Peyer's patch (tissue), 4 donors: ENCODE measurements around the gene HOXD8. TPM values are rescaled to one million over a fixed set of nuclear protein-coding genes. Genes with fewer than 3 reads are reported as not detected.

Source experiments
- DNase-seq, 3 donors: peaks; one replicate each; pipeline ENCODE4 v3.0.0-alpha.2; 2017 to 2019
- H3K27ac ChIP-seq, 4 donors: fragments of 200-600 bp; sonication (generic); one replicate each; pipeline ENCODE4 v1.5.1; 2016 to 2019
- H3K27me3 ChIP-seq, 2 donors: fragments of 200-600 bp; sonication (generic); one replicate each; pipeline ENCODE4 v1.5.1; 2019
- H3K36me3 ChIP-seq, 3 donors: fragments of 200-600 bp; sonication (generic); one replicate each; pipeline ENCODE4 v1.5.1; 2016 to 2019
- H3K4me1 ChIP-seq, 4 donors: fragments of 200-600 bp; sonication (generic); one replicate each; pipeline ENCODE4 v1.5.1; 2016 to 2019
- H3K4me3 ChIP-seq, 4 donors: fragments of 200-600 bp; sonication (generic); 1 replicate in 3 of 4; 2 replicates in 1 of 4; pipeline ENCODE4 v1.5.1; 2016 to 2019; ENCODE audit warnings: mild to moderate bottlenecking in 1 of 4
- H3K9me3 ChIP-seq, 4 donors: fragments of 200-600 bp; sonication (generic); one replicate each; pipeline ENCODE4 v1.5.1; 2016 to 2019; ENCODE audit warnings: mild to moderate bottlenecking in 1 of 4
- CTCF ChIP-seq, 6 experiments: fragments of 450-650 bp in 4 of 6; fragments of 200-600 bp in 2 of 6; sonication (generic) in 1 of 6; IDR thresholded peaks; one replicate each; pipeline ENCODE4 v1.5.1; 2017 to 2019; ENCODE audit warnings: antibody characterized with exemption in 6 of 6, mild to moderate bottlenecking in 3 of 6, moderate library complexity in 1 of 6
- POLR2A ChIP-seq, 2 donors: fragments of 450-650 bp; IDR thresholded peaks; one replicate each; pipeline ENCODE4 v1.5.1; 2017; ENCODE audit warnings: antibody characterized with exemption in 2 of 2, mild to moderate bottlenecking in 2 of 2, moderate library complexity in 2 of 2
- small RNA-seq, 2 donors: library from RNA; depleted of rRNA; stranded (forward); fragments of <200 nt; gene quantifications; one replicate each; pipeline ENCODE3, GENCODE V24; 2016
- total RNA-seq, 4 donors: library from RNA; depleted of rRNA; stranded (reverse); fragments of >200 nt; gene quantifications; one replicate each; pipeline ENCODE4 v1.1.0, GENCODE V29; 2016

HOXD8 gene
- total RNA-seq, 4 donors from 2014 or later: 3.3 to 9.1 (median 5.0) TPM

DNA sequence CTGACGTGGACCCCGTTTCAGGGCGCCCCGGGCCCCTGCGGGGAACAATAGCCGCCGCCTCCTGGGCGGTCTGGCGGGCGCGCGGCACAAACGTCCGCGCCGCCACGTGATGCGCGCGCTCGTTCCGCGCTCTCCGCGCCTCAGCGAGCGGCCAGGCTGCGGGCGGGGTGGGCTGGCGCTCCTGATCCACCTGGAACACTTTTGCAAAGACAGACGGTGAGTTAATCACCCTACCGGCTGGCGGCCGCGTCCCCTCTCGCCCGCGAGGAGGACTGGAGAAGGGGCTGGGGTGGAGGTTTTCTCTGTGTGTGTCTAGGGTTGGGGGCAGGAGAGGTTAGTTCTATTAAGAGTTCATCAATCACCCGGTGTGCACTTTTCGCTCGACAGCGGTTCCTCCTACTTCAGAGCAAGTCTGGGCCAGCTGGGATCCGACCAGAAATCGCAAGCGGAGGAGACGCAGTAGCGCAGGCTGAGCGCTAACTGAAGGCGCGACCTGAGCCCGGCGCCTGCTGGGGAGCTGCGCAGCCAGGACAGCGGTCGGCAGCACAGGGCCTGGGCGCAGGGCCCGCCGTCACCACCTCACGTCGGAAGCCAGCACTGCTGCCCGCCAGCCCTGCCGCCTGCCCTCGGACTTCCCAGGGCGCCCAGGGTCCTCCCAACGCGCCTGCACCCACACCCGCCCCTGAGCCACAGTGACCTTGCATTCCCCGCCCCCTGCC lies 48.7 kb downstream of the HOXD8 start:
- H3K27me3 ChIP-seq: no peaks in the 10 kb centered on the region
- H3K9me3 ChIP-seq: no peaks in the 10 kb centered on the region
- DNase-seq: no peak
- H3K4me1 ChIP-seq: peaks cover 0 to 18% (median 0%) of the 10 kb centered on the region in 4 donors
- peak overlapping the region in 3 of 4 donors; percentile 5 to 43 (median 37) for H3K4me3 ChIP-seq
- TF ChIP-seq CTCF (IDR thresholded peaks at IDR 0.05) (no peak), POLR2A (IDR thresholded peaks at IDR 0.05) (no peak)
- H3K36me3 ChIP-seq: no peaks in the 10 kb centered on the region
- H3K27ac ChIP-seq: peak overlapping the region in 3 of 4 donors; percentile 1 to 53 (median 28)

DNA sequence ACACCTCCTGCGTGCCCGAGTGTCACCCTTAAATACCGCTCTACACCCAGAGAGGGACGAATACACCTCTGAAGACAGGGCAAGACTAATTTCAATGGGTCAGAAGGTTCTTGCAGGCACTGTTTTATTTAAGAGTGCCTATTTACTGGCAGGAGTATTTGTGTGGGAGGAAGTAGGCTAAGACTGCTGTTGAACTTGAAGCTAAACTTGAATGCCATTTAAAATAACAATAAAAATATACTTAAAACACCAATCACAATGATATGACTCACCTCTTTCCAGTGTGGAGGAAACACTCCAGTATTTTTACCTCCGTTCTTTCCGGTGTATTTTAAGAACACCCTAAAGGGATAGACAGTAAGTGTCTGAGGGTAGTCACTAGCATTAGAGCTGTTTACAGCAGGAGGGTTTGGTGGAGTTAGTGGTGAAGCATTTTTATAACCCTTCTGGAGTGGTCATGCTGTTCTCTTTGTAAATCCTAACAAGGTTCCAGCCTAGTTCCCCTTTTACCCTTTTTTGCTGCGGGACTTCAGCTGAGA lies 49.3 kb downstream of the HOXD8 start:
- Histone ChIP-seq H3K27me3 (no peaks in the 10 kb centered on the region), H3K9me3 (no peaks in the 10 kb centered on the region), H3K27ac (peak overlapping the region in 3 of 4 donors; percentile 1 to 53 (median 28)), H3K4me3 (peak overlapping the region in 2 of 4 donors; percentile 37 to 43), H3K4me1 (peaks cover 0 to 18% (median 0%) of the 10 kb centered on the region in 4 donors), H3K36me3 (no peaks in the 10 kb centered on the region)
- TF ChIP-seq POLR2A (IDR thresholded peaks at IDR 0.05) (no peak), CTCF (IDR thresholded peaks at IDR 0.05) (no peak)
- no peak for DNase-seq

GRCh38 chr2:176181551-176181950 lies 52.0 kb downstream of the HOXD8 start:
- no peak for DNase-seq
- H3K27ac ChIP-seq: no peak overlapping the region
- no peak overlapping the region for H3K4me3 ChIP-seq
- no peaks in the 10 kb centered on the region for H3K36me3 ChIP-seq
- no peaks in the 10 kb centered on the region for H3K27me3 ChIP-seq
- H3K4me1 ChIP-seq: peaks cover 0 to 6% (median 0%) of the 10 kb centered on the region in 4 donors
- no peak for TF ChIP-seq POLR2A (IDR thresholded peaks at IDR 0.05)
- no peak for TF ChIP-seq CTCF (IDR thresholded peaks at IDR 0.05)
- no peaks in the 10 kb centered on the region for H3K9me3 ChIP-seq

Small RNA genes lying within 50 kb of the gene (small RNA-seq; reads per million reads assigned to genes)
- gene MIR10B: 281,295 to 377,218 reads per million in 2 donors

Other genes starting within 250 kb of the HOXD8 start
- 10 to 100 TPM; 14.3 to 23.9 (median 15.6) TPM for gene LNPK, start 127.4 kb upstream of the HOXD8 start, total RNA-seq
- gene EVX2, start 45.7 kb upstream of the HOXD8 start, total RNA-seq: not detected
- gene HOXD13, start 37.0 kb upstream of the HOXD8 start, total RNA-seq: not detected
- gene HOXD12, start 29.9 kb upstream of the HOXD8 start, total RNA-seq: not detected
- not detected for gene HOXD11, start 22.4 kb upstream of the HOXD8 start, total RNA-seq
- not detected for gene HOXD10, start 12.9 kb upstream of the HOXD8 start, total RNA-seq
- gene HOXD9, start 7.0 kb upstream of the HOXD8 start, total RNA-seq: under 1 TPM in 1 of 4 donors, not detected in 3; 0.70 TPM
- gene HOXD4, start 21.8 kb downstream of the HOXD8 start, total RNA-seq: 10 to 100 TPM in 2 of 4 donors, 1 to 10 TPM in 2; 1.7 to 13.2 (median 7.0) TPM
- 1 to 10 TPM; 2.0 to 9.1 (median 8.3) TPM for gene HOXD3, start 27.6 kb downstream of the HOXD8 start, total RNA-seq
- gene HOXD1, start 59.0 kb downstream of the HOXD8 start, total RNA-seq: 10 to 100 TPM in 1 of 4 donors, 1 to 10 TPM in 3; 2.5 to 11.5 (median 9.5) TPM
- 10 to 100 TPM; 17.6 to 33.1 (median 28.9) TPM for gene MTX2, start 139.7 kb downstream of the HOXD8 start, total RNA-seq